Cardiac fibroblast (primary cell): ENCODE data around the gene TSPAN9.

Experiments
- DNase-seq, 2 donors: peaks; one replicate each; pipeline versions ENCODE4 v3.0.0 to v3.0.0-alpha.2; 2010; ENCODE audit warnings: low read depth in 2 of 2
- H3K4me3 ChIP-seq, 2 donors: replicated peaks in 1 of 2; 1 replicate in 1 of 2; 2 replicates in 1 of 2; pipeline ENCODE4 v1.5.1; 2011; ENCODE audit warnings: low read depth in 2 of 2, low read length in 2 of 2, mild to moderate bottlenecking in 2 of 2, moderate library complexity in 1 of 2
- CTCF ChIP-seq: IDR thresholded peaks from one replicate; pipeline ENCODE4 v1.5.1; 2011; ENCODE audit warnings: low read depth, mild to moderate bottlenecking, low read length, inconsistent platforms

The TSPAN9 gene

GRCh38 chr12:3049611-3050249, 27.4 kb upstream of the TSPAN9 start:
- H3K4me3 ChIP-seq, result no peak overlapping the region
- TF ChIP-seq CTCF, result no peak
- no peak for DNase-seq

GRCh38 chr12:3054374-3054773, 22.8 kb upstream of the TSPAN9 start:
- H3K4me3 ChIP-seq, result no peak overlapping the region
- TF ChIP-seq CTCF, result no peak
- no peak for DNase-seq

GRCh38 chr12:3055026-3055703, 22.0 kb upstream of the TSPAN9 start:
- peak in 1 of 2 donors; percentile 58 for DNase-seq
- TF ChIP-seq CTCF, result no peak
- H3K4me3 ChIP-seq, result no peak overlapping the region

- DNase-seq, result peak in 1 of 2 donors; percentile 35
- no peak overlapping the region for H3K4me3 ChIP-seq
- no peak for TF ChIP-seq CTCF
These were observed 21.3 kb upstream of the TSPAN9 start for GRCh38 chr12:3055704-3056467.

- peak; percentile 44 to 46 for DNase-seq
- no peak for TF ChIP-seq CTCF
These were observed 16.1 kb upstream of the TSPAN9 start for GRCh38 chr12:3061059-3061458.

GRCh38 chr12:3061501-3062215, 15.5 kb upstream of the TSPAN9 start:
- no peak for TF ChIP-seq CTCF

More at GRCh38 chr12:3061059-3061458, 16.1 kb upstream of the TSPAN9 start:
- no peak overlapping the region for H3K4me3 ChIP-seq

More at GRCh38 chr12:3061501-3062215, 15.5 kb upstream of the TSPAN9 start:
- no peak overlapping the region for H3K4me3 ChIP-seq
- DNase-seq, result no peak
